Hepatocyte (in vitro differentiated cells): ENCODE data around the gene KCNA2.

Source experiments
- CTCF ChIP-seq: fragments of 200-600 bp; sonication (generic); IDR thresholded peaks from 2 replicates; pipeline ENCODE4 v1.5.1; 2016; ENCODE audit warnings: antibody characterized with exemption, mild to moderate bottlenecking; ENCODE audit not compliant: poor library complexity
- EZH2 ChIP-seq: fragments of 200-600 bp; sonication (generic); IDR thresholded peaks from 2 replicates; pipeline ENCODE4 v1.6.1; 2016; ENCODE audit warnings: antibody characterized with exemption, mild to moderate bottlenecking, borderline replicate concordance

GRCh38 chr1:110626889-110627288 lies 20.7 kb upstream of the KCNA2 start:
- no peak for TF ChIP-seq CTCF
- no peak for TF ChIP-seq EZH2
